Measurements from ENCODE around the gene TLR8. TPM values are rescaled to one million over a fixed set of nuclear protein-coding genes. Genes with fewer than 3 reads are reported as not detected.

The TLR8 gene
- total RNA-seq, 1 donor from 2014 or later, result not detected

GRCh38 chrX:12920990-12921389 is 14.6 kb downstream of the TLR8 start:
- no peaks in the 10 kb centered on the region for H3K4me1 ChIP-seq (ENCODE audit: insufficient read depth, low read length)
- H3K27me3 Mint-ChIP-seq (ENCODE audit: low read depth, unreplicated experiment), result peaks cover 2% of the 10 kb centered on the region
- no peaks in the 10 kb centered on the region for H3K79me2 ChIP-seq (ENCODE audit: insufficient read depth, low read length)
- H3K4me2 ChIP-seq (ENCODE audit: low read length), result no peak overlapping the region
- H3K27me3 ChIP-seq (ENCODE audit: insufficient read depth, low read length), result no peaks in the 10 kb centered on the region
- H3K27ac ChIP-seq (ENCODE audit: low read depth, low read length), result no peak overlapping the region
- no peak overlapping the region for H3K4me3 Mint-ChIP-seq (ENCODE audit: unreplicated experiment)
- no peak overlapping the region for H3K4me3 ChIP-seq (ENCODE audit: insufficient read depth, low read depth, low read length)
- no peak overlapping the region for H3K27ac Mint-ChIP-seq (ENCODE audit: unreplicated experiment)
- no peaks in the 10 kb centered on the region for H3K9me3 ChIP-seq (ENCODE audit: insufficient read depth, low read depth, low read length)
- no peaks in the 10 kb centered on the region for H4K20me1 ChIP-seq (ENCODE audit: insufficient read depth, low read length)
- H3K4me1 Mint-ChIP-seq (ENCODE audit: low read depth, unreplicated experiment), result no peaks in the 10 kb centered on the region
- H2AFZ ChIP-seq (ENCODE audit: low read depth, low read length), result no peak overlapping the region
- TF ChIP-seq EZH2 (IDR thresholded peaks at IDR 0.05; ENCODE audit: insufficient read depth, low read length), result no peak
- no peak for TF ChIP-seq CTCF (IDR thresholded peaks at IDR 0.05; ENCODE audit: insufficient read depth, low read depth, low read length)
- FAIRE-seq (peak; percentile 56), DNase-seq (ENCODE audit: low read depth) (no peak)
- no peaks in the 10 kb centered on the region for H3K36me3 Mint-ChIP-seq (ENCODE audit: low read depth, unreplicated experiment)
- H3K9me3 Mint-ChIP-seq (ENCODE audit: unreplicated experiment), result peaks cover 3% of the 10 kb centered on the region
- no peaks in the 10 kb centered on the region for H3K36me3 ChIP-seq (ENCODE audit: insufficient read depth, low read length)
- no peak overlapping the region for H3K9ac ChIP-seq (ENCODE audit: low read length)

GRCh38 chrX:12921886-12922598 is 15.6 kb downstream of the TLR8 start:
- Histone ChIP-seq H3K9me3 (ENCODE audit: insufficient read depth, low read depth, low read length) (no peaks in the 10 kb centered on the region), H3K79me2 (ENCODE audit: insufficient read depth, low read length) (no peaks in the 10 kb centered on the region), H3K27ac (ENCODE audit: low read depth, low read length) (no peak overlapping the region), H3K9ac (ENCODE audit: low read length) (no peak overlapping the region), H3K4me2 (ENCODE audit: low read length) (no peak overlapping the region), H3K27me3 (ENCODE audit: insufficient read depth, low read length) (no peaks in the 10 kb centered on the region), H3K36me3 (ENCODE audit: insufficient read depth, low read length) (no peaks in the 10 kb centered on the region), H3K4me3 (ENCODE audit: insufficient read depth, low read depth, low read length) (no peak overlapping the region), H4K20me1 (ENCODE audit: insufficient read depth, low read length) (no peaks in the 10 kb centered on the region), H3K4me1 (ENCODE audit: insufficient read depth, low read length) (no peaks in the 10 kb centered on the region), H2AFZ (ENCODE audit: low read depth, low read length) (no peak overlapping the region)
- Mint-ChIP-seq H3K9me3 (ENCODE audit: unreplicated experiment) (peaks cover 3% of the 10 kb centered on the region), H3K4me3 (ENCODE audit: unreplicated experiment) (no peak overlapping the region), H3K27me3 (ENCODE audit: low read depth, unreplicated experiment) (peaks cover 2% of the 10 kb centered on the region), H3K36me3 (ENCODE audit: low read depth, unreplicated experiment) (no peaks in the 10 kb centered on the region), H3K4me1 (ENCODE audit: low read depth, unreplicated experiment) (no peaks in the 10 kb centered on the region), H3K27ac (ENCODE audit: unreplicated experiment) (no peak overlapping the region)
- DNase-seq (ENCODE audit: low read depth) (no peak), FAIRE-seq (peak; percentile 70)
- no peak for TF ChIP-seq EZH2 (IDR thresholded peaks at IDR 0.05; ENCODE audit: insufficient read depth, low read length)
- TF ChIP-seq CTCF (IDR thresholded peaks at IDR 0.05; ENCODE audit: insufficient read depth, low read depth, low read length), result no peak

- H3K27me3 Mint-ChIP-seq (ENCODE audit: low read depth, unreplicated experiment), result peaks cover 2% of the 10 kb centered on the region
- Histone ChIP-seq H3K9me3 (ENCODE audit: insufficient read depth, low read depth, low read length) (no peaks in the 10 kb centered on the region), H3K4me3 (ENCODE audit: insufficient read depth, low read depth, low read length) (no peak overlapping the region), H3K36me3 (ENCODE audit: insufficient read depth, low read length) (no peaks in the 10 kb centered on the region), H3K4me1 (ENCODE audit: insufficient read depth, low read length) (no peaks in the 10 kb centered on the region), H2AFZ (ENCODE audit: low read depth, low read length) (no peak overlapping the region), H3K27ac (ENCODE audit: low read depth, low read length) (no peak overlapping the region), H3K79me2 (ENCODE audit: insufficient read depth, low read length) (no peaks in the 10 kb centered on the region), H3K4me2 (ENCODE audit: low read length) (no peak overlapping the region), H4K20me1 (ENCODE audit: insufficient read depth, low read length) (no peaks in the 10 kb centered on the region), H3K9ac (ENCODE audit: low read length) (no peak overlapping the region), H3K27me3 (ENCODE audit: insufficient read depth, low read length) (no peaks in the 10 kb centered on the region)
- DNase-seq (ENCODE audit: low read depth), result no peak
- H3K36me3 Mint-ChIP-seq (ENCODE audit: low read depth, unreplicated experiment), result no peaks in the 10 kb centered on the region
- H3K9me3 Mint-ChIP-seq (ENCODE audit: unreplicated experiment), result peaks cover 3% of the 10 kb centered on the region
- no peak overlapping the region for H3K27ac Mint-ChIP-seq (ENCODE audit: unreplicated experiment)
- no peaks in the 10 kb centered on the region for H3K4me1 Mint-ChIP-seq (ENCODE audit: low read depth, unreplicated experiment)
- H3K4me3 Mint-ChIP-seq (ENCODE audit: unreplicated experiment), result no peak overlapping the region
- TF ChIP-seq CTCF (IDR thresholded peaks at IDR 0.05; ENCODE audit: insufficient read depth, low read depth, low read length), result no peak
- no peak for TF ChIP-seq EZH2 (IDR thresholded peaks at IDR 0.05; ENCODE audit: insufficient read depth, low read length)
- peak; percentile 97 for FAIRE-seq
Measured at GRCh38 chrX:12922599-12922919, 16.1 kb downstream of the TLR8 start.

Measured in astrocyte (in vitro differentiated cells and primary cell).